ENCODE results near the gene FOXP1.

FOXP1 gene

GRCh38 chr3:70919661-70920060, 663.9 kb downstream of the FOXP1 start:
- no peak for DNase-seq

- no peak for DNase-seq
Measured at GRCh38 chr3:70919091-70919490, 664.4 kb downstream of the FOXP1 start.

- no peak for DNase-seq
Measured at GRCh38 chr3:70916375-70917055, 667.0 kb downstream of the FOXP1 start.

- DNase-seq: no peak
Measured at GRCh38 chr3:70914862-70915261, 668.7 kb downstream of the FOXP1 start.

- no peak for DNase-seq
Measured at GRCh38 chr3:70911719-70912118, 671.8 kb downstream of the FOXP1 start.

- DNase-seq: no peak
Measured at GRCh38 chr3:70905491-70905890, 678.0 kb downstream of the FOXP1 start.

All from activated CD4-positive, alpha-beta T cell treated with anti-CD3 and anti-CD28 coated beads for 4 hours (primary cell).